HG03565 (cell line): ENCODE data around the gene NRM.
A peak's percentile ranks its signal among the peaks of the same experiment; 100 is the strongest.
"Not testable (repeated sequence)": the region's sequence is repeated elsewhere in the genome, so short reads cannot be mapped to it uniquely, and the experiment has no call there.

ENCODE experiments used
- ATAC-seq: cut with Tn5 transposase; IDR thresholded peaks from one replicate; pipeline ENCODE4 v1.9.1; 2021; ENCODE audit warnings: mild to moderate bottlenecking, moderate library complexity; ENCODE audit not compliant: unreplicated experiment

NRM gene

DNA sequence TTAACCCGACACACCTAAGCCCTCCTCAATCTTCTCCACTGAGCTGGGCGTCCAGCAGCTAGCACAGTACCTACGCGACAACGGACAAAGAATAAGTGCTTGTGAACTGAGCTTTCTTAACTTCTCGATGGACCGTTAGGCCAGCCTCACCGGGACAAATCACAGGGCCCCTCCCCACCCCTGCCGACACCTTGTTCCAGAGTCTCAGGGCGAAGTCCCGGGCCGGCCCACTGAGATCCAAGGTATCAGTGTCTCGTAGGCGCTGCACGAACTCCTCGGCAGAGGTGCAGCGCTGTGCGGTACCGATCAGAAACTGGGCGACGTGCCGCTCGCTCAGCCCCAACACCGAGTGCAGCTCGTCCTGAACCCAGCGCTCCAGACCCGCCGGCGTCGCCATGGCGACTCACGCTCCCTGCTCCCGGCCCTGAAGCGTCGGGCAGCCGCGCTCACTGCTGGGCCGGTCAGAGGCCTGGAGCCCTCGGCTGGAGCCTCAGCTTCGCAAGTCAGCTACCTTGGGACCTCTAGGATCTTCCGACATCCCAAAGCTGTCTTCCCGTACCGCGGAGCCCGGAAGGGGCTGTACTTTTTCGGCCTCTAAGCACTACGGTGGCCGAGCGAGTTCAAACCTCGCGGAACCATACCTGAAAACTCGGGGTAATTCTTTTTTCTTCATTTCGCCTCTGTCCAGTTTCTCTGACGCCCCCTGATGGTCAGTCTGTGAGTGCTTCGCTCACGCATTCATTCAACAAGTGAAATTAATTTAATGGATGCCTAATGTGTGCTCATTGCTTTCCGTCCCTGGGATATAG is 18.1 kb downstream of the NRM start, which contains the start of gene DHX16:
TSS of gene DHX16 (minus strand) at position 562 of the 809 bp plus-strand sequence. CDS start at position 397, 165 bp downstream.
- ATAC-seq, result peak; percentile 72

- no peak for ATAC-seq
Observed at GRCh38 chr6:30670760-30671527, 19.8 kb downstream of the NRM start.

DNA sequence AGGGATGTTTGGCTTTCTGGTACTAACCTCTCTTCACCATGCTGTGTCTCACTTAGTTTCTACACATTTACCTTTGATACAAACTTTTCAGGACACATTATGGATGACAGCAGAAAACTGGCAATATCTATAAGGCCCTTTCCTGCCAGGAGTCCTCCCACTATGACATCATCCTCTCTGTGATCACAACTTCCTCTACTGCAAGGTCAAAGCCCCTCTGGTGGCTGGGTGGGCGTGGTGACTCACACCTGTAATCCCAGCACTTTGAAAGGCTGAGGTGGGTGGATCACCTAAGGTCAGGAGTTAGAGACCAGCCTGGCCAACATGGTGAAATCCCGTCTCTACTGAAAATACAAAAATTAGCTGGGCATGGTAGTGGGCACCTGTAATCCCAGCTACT is 24.5 kb downstream of the NRM start:
- not testable (repeated sequence) for ATAC-seq

DNA sequence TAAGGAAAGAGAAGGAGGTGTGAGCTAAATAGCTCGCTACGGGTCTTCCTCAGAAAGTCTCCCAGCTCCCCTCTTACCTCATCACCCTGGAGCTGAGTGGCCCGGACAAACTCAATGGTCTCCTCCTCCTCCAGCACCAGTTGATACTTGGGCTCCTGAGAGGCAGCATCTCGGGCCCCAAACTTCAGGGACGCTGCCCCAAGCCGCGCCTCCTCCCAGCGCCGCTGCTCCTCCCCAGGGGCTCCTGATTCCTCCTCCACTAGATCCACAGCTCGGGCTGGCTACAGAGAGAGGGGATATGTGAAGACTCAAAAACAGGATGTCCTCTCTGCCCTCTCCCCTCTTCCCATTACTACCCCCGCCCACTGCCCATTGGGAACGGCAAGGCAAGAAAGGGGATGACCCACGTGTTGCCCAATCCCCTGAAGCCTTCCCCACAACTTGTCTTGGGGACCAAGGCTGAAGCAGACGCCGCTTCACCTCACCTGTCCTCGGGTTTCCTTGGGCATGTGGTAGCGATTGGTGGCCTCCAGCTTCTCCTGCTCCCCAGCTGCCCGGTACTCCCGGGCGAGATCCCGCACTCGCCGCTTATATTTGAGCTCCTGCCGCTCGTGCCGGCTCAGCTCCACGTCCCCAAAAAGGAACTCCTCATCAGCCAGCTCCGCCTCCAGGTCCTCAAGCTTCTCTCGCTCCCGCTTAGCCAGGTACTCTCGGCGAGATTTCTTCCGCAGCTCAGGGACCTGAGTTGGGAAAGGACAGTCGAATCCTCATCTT is 25.6 kb downstream of the NRM start:
- no peak for ATAC-seq

DNA sequence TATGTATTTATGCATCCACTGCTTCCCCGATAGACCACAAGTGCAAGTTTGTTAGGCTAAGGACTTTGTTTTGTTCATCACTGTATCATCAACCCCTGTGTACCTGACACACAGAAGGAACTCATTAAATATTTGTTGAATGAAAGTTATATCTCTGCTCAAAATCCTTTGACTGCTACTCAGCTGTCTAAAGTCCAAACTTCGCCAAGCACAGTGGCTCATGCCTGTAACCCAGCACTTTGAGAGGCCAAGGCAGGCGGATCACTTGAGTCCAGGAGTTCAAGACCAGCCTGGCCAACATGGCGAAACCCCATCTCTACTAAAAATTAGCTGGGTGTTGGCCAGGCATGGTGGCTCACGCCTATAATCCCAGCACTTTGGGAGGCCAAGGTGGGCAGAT is 32.9 kb downstream of the NRM start:
- ATAC-seq, result not testable (repeated sequence)

- no peak for ATAC-seq
Observed at GRCh38 chr6:30657454-30657853, 33.3 kb downstream of the NRM start.

DNA sequence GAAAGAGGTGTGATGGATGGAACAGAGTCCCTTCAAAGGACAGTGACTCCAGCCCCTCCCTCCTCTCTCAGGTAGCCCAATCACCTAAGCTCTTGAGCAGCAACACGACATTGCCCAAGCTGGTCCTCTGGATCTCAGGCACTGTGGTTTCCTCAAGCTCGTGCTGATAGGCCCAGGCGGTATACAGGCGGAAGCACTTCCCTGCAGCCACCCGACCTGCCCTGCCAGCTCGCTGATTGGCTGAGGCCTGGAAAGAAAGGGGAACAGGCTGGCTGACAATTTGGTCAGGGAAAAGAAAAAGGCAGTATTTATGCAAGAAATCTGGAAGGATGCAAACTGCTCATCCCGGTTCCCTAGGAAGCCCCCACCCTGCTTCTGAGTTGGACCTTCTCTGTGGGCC is 34.3 kb downstream of the NRM start:
- no peak for ATAC-seq

DNA sequence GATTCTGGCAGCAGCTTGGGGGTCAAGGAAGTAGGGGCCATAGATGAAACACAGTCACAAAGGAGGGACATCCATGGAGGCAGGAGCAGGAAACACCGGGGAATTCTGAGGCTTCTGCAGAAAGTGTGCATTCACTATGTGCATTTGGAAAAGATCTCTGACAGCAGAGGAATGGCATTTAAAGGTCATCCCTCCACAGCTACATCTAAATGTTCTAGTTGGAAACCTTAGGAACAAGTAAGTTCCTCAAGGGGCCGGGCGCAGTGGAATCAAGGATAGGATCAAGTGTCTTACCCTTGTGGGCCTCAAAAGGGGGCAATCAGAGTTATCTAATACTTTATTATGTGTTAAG is 35.1 kb downstream of the NRM start:
- ATAC-seq, result no peak

DNA sequence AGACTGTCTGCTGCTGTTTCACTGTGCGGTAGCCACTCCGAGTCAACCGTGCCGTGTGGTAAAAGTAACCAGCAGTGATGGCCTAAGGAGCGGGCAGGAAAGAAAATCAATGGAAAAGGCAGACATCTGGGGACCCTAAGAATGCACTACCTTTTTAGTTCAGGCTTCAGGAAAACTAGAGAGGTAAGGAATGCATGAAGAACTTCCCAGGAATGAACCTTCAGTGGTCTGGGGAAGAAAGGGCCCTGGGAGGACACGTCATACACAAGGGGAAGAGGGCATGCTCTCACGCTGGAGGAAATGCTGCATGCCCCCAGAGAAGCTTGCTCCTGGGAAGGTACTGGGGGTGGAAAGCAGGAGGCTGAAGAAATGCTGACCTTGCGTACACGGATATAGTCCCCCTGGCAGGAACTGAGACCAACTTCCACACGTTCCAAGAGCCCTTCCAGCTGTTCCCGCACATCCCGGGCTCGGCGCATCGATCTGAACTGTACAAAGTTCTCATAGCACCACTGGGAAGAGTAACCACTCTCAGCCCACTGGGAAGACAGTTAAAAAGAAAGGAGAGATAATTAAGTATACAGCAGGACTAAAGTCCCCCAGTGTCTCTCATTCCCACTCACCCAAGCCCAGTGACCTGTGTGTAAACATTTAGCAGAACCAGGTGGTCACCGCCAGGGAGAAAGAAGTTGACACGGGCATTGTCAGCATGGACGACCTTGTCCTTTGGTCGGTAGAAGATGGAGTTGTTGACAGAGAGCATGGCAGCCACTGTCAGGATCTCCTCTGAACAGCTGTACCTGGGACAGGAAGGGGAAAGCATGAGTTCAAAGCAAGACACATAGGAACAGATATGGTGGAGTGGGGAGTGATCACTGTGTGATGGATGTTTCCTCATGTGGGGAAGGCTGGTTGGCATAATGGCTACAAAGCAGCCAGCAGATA is 35.7 kb downstream of the NRM start:
- ATAC-seq, result no peak

GRCh38 chr6:30651143-30651542 is 39.6 kb downstream of the NRM start:
- ATAC-seq, result no peak

- ATAC-seq, result peak; percentile 44
Observed at GRCh38 chr6:30647242-30648116, 43.3 kb downstream of the NRM start.

GRCh38 chr6:30646450-30647241 is 44.1 kb downstream of the NRM start, which contains the start of gene C6orf136:
TSS of gene C6orf136 (plus strand) at chr6:30647133. CDS start at chr6:30647232, 99 bp downstream.
- ATAC-seq, result peak; percentile 40

DNA sequence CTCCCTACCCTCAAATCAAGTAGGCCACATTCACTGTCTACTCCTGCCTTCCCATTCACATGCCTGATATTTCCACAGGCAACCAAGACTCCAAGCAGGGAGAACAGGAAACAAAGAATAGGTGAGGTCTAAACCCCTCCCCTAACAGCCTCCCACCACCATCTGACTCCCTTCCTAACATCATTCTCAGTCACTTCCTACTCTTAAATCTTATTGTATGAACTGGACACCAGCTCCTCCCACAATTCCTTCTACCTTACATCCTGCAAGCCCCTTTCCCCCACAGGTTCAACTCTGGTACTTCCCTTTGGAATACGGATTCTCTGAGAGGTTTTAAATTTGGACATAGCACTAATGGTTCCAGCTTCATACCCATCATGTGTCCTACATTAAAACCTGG is 44.8 kb downstream of the NRM start:
- ATAC-seq, result no peak

- no peak for ATAC-seq
Observed at GRCh38 chr6:30644769-30645168, 46.0 kb downstream of the NRM start.

DNA sequence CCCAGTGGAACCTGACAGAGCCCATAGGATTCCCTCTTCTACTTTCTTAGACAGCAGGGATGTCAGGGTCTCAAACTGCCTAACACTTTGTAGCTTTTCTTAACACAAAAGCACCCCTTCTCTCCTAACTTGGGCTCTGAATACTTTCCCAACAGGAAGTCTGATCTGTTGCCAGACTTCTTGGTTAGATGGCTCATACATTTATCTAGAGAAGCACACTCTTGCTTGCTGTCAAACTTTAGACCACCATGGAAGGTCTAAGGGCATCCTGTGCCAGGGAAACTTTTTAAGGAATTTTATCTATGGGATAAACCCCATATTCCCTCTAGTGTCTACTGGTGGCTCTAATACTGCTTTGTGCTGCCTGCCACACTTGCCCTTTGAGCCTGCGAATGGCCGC is 47.1 kb downstream of the NRM start:
- no peak for ATAC-seq

GRCh38 chr6:30641048-30641447 is 49.7 kb downstream of the NRM start:
- ATAC-seq, result no peak

GRCh38 chr6:30640481-30640880 is 50.3 kb downstream of the NRM start:
- ATAC-seq, result no peak
